HG03457 (cell line): ENCODE data around the gene MCM6.
"Not testable (repeated sequence)": the region's sequence is repeated elsewhere in the genome, so short reads cannot be mapped to it uniquely, and the experiment has no call there.

Source experiments
- ATAC-seq: cut with Tn5 transposase; IDR thresholded peaks from one replicate; pipeline ENCODE4 v1.9.1; 2021; ENCODE audit warnings: moderate number of reproducible peaks; ENCODE audit not compliant: unreplicated experiment

MCM6 gene

GRCh38 chr2:135876066-135876711 lies at the start of gene MCM6:
Gene MCM6 (minus strand): TSS chr2:135876443. CDS start chr2:135876365, 78 bp downstream.
- ATAC-seq, result peak; percentile 93

GRCh38 chr2:135925571-135925970 lies 49.3 kb upstream of the MCM6 start:
- no peak for ATAC-seq

DNA sequence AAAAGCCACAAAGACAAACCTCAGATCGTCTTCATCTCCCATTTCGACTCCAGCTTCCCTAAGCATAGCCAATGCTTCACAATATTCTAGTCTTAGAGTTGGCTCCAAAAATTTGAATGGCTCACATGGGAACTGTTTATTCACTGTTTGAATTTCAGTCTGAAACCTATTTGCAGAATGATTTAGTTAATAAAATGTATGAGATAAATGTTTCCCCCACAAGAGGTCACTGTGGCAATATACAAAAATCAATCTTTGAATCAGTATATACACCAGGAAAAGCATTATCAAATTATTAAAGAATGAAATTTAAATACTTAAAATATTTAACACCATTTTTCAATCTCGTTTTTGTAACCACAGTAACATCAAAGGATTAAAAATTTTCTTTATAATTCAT lies 40.0 kb upstream of the MCM6 start:
- no peak for ATAC-seq

DNA sequence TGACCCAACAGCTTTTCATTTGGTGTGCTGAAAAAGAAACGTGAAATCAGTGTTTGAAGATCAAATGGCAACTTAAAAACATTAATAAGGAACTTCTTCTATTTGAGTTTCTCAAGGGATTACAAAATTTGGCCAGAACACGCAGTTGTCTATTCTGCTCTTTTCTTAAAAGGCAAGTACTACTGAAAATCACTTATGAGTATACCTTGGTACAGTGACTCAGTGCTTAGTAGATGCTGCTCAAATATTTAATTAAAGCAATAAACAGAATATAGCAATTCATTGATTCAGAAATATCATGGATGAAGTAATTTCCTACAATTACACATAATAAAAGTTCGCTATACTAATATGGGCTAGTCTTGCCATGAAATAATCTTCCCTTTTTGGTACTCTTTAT lies 38.2 kb upstream of the MCM6 start:
- no peak for ATAC-seq

GRCh38 chr2:135913727-135914365 lies 37.6 kb upstream of the MCM6 start:
- ATAC-seq, result no peak

DNA sequence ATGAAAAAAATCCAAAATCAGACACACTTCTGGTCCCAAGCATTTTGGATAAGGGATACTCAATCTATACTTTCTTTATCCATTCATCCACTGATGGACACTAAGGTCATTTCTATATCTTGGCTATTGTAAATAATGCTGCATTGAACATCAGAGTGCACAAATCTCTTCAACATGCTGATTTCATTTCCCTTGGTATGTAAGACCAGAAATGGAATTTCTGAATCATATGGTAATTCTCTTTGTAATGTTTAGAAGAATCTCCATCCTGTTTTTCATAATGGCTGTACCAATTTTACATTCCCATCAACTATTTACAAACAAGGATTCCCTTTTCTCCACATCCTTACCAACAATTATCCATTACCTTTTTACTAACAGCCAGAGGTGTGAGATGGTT lies 33.7 kb upstream of the MCM6 start:
- ATAC-seq, result no peak

DNA sequence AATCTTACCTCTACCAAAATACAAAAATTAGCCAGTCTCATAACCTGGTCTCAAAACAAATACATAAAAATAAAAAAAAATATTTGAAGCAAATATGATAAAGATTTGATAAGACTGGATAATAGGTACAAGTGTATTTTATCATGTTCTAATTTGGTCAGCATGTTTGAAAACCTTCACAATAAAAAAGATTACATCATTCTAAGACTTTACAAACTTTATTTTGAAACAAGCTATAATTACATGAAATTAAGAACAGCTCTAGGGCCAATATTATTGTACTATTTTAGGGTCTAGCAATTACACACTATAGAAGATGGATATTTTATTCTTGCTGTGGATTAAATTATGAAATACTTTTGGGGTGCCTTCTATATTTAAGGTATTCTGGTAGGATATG lies 29.4 kb upstream of the MCM6 start:
- no peak for ATAC-seq

GRCh38 chr2:135904341-135904989 lies 28.2 kb upstream of the MCM6 start:
- ATAC-seq, result no peak

GRCh38 chr2:135903650-135904049 lies 27.4 kb upstream of the MCM6 start:
- ATAC-seq, result no peak

DNA sequence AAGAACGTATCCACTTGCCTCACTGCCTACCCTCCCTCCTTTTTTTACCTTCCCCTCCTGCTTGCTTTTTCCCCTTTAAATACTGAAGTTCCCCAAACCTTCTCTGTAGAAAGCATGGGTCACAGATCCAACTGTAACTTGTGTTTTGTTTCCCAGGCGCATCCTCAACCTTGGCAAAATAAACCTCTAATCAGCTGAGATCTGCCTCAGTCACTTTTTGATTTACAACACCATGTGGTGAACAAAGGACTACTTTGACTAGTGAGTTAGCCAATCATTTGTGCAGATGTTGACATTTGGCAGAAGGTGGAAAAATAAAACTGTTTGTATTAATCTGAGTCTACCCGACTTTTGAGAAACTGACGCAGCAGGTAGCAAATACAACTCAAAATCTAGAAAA lies 23.3 kb upstream of the MCM6 start:
- no peak for ATAC-seq

GRCh38 chr2:135898234-135898786 lies 22.1 kb upstream of the MCM6 start:
- no peak for ATAC-seq

DNA sequence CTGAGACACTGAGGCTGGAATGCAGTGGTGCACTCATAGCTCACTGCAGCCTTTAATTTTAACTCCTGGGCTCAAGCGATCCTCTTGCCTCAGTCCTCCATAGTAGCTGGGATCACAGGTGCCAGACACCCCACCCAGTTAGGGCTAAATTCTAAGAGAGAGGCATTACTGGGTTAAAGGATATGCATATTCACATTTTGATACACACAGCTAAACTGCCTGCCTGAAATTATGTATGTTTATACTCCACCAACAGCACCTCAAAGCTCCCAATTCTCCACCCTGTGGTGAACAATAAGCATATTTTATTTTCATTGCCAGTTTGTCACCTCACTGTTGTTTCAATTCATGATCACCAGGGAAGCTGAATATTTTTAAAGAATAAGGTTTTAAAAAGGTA lies 18.7 kb upstream of the MCM6 start:
- no peak for ATAC-seq

DNA sequence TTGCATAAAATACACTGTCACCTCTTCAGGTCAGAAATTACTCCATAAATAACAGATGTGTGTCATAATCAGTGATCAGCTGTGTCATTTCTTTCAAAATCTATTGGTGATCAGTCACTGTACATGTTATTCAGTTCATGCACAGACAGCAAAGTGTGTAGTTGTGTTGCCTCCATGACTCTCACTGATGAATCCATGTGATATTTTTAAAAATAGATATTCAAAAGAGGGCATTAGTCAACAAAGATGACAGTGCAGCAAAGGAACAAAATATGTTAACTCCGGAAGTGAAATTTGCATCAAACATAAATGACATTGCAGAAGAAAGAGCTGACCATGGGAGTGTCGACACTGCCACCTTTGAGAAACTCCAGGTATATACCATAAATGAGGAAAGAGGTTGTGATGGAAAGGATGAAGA lies 17.1 kb upstream of the MCM6 start:
- ATAC-seq, result no peak

DNA sequence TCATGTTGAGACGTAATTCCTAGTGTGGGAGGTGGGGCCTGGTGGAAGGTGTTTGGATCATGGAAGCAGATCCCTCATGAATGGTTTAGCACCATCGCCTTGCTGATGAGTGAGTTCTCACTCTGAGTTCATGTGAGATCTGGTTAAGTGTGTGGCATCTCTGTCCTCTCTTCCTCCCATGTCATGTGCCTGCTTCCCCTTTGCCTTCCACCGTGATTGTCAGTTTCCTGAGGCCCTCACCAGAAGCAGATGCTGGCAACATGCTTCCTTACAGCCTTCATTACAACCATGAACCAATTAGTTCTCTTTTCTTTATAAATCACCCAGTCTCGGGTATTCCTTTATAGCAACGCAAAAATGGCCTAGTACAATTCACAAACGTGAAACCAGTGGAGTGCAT lies 14.6 kb upstream of the MCM6 start:
- no peak for ATAC-seq

GRCh38 chr2:135890149-135890548 lies 13.9 kb upstream of the MCM6 start:
- ATAC-seq, result no peak

DNA sequence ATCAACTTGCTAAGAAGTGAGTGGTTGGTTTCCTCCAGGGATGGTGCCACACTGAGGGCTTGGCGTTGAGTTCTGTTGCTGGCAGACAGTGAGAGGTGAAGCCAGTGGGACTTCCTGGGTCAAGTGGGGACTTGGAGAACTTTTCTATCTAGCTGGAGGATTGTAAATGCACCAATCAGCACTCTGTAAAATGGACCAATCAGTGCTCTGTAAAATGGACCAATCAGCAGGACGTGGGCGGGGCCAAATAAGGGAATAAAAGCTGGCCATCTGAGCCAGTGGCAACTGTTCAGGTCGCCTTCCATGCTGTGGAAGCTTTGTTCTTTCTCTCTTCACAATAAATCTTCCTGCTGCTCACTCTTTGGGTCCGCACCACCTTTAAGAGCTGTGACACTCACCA lies 12.3 kb upstream of the MCM6 start:
- not testable (repeated sequence) for ATAC-seq

- ATAC-seq, result no peak
These were observed 9.5 kb upstream of the MCM6 start for GRCh38 chr2:135885709-135886108.

GRCh38 chr2:135882415-135882814 lies 6.2 kb upstream of the MCM6 start:
- ATAC-seq, result no peak

DNA sequence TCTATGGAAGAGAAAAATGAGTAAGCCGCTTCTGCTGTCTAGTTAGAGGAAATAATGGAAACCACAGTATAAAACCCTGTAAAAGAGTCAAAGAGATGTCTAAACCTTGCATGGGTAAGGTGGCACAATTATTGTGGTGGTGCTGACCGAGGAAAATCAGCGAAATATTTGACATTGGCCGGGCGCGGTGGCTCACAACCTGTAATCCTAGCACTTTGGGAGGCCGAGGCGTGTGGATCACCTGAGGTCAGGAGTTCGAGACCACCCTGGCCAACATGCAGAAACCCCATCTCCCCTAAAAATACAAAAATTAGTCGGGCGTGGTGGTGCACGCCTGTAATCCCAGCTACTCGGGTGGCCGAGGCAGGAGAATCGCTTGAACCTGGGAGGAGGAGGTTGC lies 527 bp upstream of the MCM6 start:
- not testable (repeated sequence) for ATAC-seq

DNA sequence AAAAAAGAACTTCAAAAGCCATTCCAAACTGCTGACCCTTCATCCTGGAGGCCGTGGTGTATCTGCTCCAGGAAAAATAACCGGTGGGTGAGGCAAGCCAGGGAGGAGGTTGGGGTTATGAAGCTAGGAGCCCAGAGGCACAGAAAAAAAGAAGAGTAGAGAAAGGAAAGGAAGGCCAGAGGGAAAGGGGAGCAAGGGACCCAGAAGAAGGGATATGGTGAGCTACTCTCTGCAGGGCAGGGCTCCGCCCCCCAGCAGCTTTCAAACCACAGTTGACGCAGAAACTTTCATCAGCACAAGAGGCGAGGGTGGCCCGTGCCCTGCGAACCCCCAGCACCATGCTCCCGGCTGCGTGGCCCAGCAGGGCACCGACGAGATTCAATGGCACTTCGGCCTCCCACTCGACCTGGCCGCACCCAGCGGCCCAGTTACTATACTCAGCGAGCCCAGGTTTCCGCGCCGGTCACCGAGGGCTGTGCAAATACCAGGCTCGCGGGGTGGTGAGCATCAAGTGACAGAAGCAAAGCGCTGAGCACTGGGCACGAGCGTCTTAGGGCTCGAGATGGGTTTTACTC lies 665 bp downstream of the MCM6 start:
- peak; percentile 44 for ATAC-seq

DNA sequence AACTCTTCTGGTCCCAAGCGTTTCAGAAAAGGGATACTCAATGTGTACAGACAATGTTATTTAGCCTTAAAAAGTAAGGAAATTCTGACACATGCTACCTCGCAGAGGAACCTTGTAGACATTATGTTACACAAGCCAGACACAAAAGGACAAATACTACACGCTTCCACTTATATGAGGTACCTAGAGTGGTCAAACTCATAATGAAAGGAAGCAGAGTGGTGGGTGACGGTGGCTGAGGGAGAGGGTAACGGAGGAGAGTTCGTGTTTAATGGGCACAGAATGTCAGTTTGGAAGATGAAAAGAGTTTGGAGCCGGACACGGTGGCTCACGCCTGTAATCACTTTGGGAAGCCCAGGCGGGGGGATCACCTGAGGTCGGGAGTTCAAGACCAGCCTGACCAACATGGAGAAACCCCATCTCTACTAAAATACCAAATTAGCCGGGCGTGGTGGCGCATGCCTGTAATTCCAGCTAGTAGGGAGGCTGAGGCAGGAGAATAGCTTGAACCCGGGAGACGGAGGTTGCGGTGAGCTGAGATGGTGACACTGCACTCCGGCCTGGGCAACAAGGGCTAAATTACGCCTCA lies 1.4 kb downstream of the MCM6 start:
- ATAC-seq, result no peak
